ENCODE data around the gene PXN. TPM values are rescaled to one million over a fixed set of nuclear protein-coding genes. Genes with fewer than 3 reads are reported as not detected.

Gene PXN
- total and polyA plus RNA-seq, 10 of the 15 experiments (the other 5 are each of a cell fraction or from before 2014, with no cell fraction given): 1.0 to 32.0 (median 11.5) TPM

GRCh38 chr12:120180975-120181374 is 84.6 kb downstream of the PXN start:
- H3K9me3 ChIP-seq (replicated peaks; ENCODE audit: control insufficient read depth, insufficient read depth, low read length): no peaks in the 10 kb centered on the region
- POLR2A ChIA-PET: interaction anchor here (0.7 kb wide), 1 partner anchor 65 kb away, joined by 5 read pairs; no protein-coding TSS in a partner anchor
- no peak overlapping the region for H3K9ac ChIP-seq (ENCODE audit: control insufficient read depth, insufficient read depth, low read length)
- intact Hi-C loops (cut with micrococcal nuclease; ENCODE audit: unreplicated experiment): no loop called here
- BruUV-seq (replicated peaks): no TSS peak
- H3K4me3 ChIP-seq: no peak overlapping the region
- RAD21 ChIA-PET (ENCODE audit: unreplicated experiment): no interaction called here
- SMC1A ChIA-PET (ENCODE audit: uncharacterized antibody, unreplicated experiment): interaction anchor here (1.0 to 1.4 kb wide), 2 partner anchors 10 to 20 kb away, joined by 3 to 4 read pairs; partner anchors contain the start of gene RPLP0
- H2AFZ ChIP-seq (ENCODE audit: control insufficient read depth, low read depth, low read length): no peak overlapping the region
- in situ Hi-C loops (cut with MboI): no loop called here
- peaks cover 39 to 54% of the 10 kb centered on the region in 2 experiments for H3K36me3 ChIP-seq (ENCODE audit: control insufficient read depth in 2 of 2, insufficient read depth in 2 of 2, low read length in 1 of 2)
- no peak overlapping the region for H3K27ac ChIP-seq (ENCODE audit: control insufficient read depth, insufficient read depth)
- 92% methylated on average over 5 of the region's 7 CpGs for WGBS (ENCODE audit: insufficient coverage, insufficient replicate concordance, low lambda C conversion rate, missing lambda C conversion rate)
- peaks cover 2% of the 10 kb centered on the region; the same call in 1 of the 2 replicates for H3K79me2 ChIP-seq (ENCODE audit: control insufficient read depth, insufficient read depth, low read length)
- peaks cover 5% of the 10 kb centered on the region; the same call in 1 of the 2 replicates for H3K4me1 ChIP-seq (ENCODE audit: control insufficient read depth, insufficient read depth, low read length)
- no peak for DNase-seq (ENCODE audit: low read depth, low spot score)
- TF ChIP-seq SUPT20H (IDR thresholded peaks at IDR 0.05; ENCODE audit: borderline replicate concordance, control insufficient read depth, low read depth, low read length) (no peak), IRF4 (IDR thresholded peaks at IDR 0.05; ENCODE audit: low read depth, low read length) (no peak), HDAC2 (IDR thresholded peaks at IDR 0.05) (no peak), MYC (IDR thresholded peaks at IDR 0.05; ENCODE audit: insufficient read depth, insufficient read length, insufficient replicate concordance, low read length, severe bottlenecking) (no peak), SMC3 (IDR thresholded peaks at IDR 0.05; ENCODE audit: borderline replicate concordance, low read length) (no peak), YBX1 (IDR thresholded peaks at IDR 0.05) (no peak)
- TF ChIP-seq, protein P1, sequence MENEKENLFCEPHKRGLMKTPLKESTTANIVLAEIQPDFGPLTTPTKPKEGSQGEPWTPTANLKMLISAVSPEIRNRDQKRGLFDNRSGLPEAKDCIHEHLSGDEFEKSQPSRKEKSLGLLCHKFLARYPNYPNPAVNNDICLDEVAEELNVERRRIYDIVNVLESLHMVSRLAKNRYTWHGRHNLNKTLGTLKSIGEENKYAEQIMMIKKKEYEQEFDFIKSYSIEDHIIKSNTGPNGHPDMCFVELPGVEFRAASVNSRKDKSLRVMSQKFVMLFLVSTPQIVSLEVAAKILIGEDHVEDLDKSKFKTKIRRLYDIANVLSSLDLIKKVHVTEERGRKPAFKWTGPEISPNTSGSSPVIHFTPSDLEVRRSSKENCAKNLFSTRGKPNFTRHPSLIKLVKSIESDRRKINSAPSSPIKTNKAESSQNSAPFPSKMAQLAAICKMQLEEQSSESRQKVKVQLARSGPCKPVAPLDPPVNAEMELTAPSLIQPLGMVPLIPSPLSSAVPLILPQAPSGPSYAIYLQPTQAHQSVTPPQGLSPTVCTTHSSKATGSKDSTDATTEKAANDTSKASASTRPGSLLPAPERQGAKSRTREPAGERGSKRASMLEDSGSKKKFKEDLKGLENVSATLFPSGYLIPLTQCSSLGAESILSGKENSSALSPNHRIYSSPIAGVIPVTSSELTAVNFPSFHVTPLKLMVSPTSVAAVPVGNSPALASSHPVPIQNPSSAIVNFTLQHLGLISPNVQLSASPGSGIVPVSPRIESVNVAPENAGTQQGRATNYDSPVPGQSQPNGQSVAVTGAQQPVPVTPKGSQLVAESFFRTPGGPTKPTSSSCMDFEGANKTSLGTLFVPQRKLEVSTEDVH (IDR thresholded peaks at IDR 0.05; ENCODE audit: low read depth, partially characterized antibody): no peak
- no peaks in the 10 kb centered on the region for H3K27me3 ChIP-seq (replicated peaks in 1 of 2; ENCODE audit: control insufficient read depth in 2 of 2, insufficient read depth in 2 of 2, low read length in 1 of 2)
- no peaks in the 10 kb centered on the region for H4K20me1 ChIP-seq (ENCODE audit: control insufficient read depth, insufficient read depth)
- CTCF ChIA-PET: no interaction called here
- no peak overlapping the region for H3K4me2 ChIP-seq (ENCODE audit: control insufficient read depth, insufficient read depth)
- FAIRE-seq: no peak
- ATAC-seq: no peak
